Measurements from ENCODE around the gene PRCP. TPM values are rescaled to one million over a fixed set of nuclear protein-coding genes. Genes with fewer than 3 reads are reported as not detected.

PRCP gene
- total RNA-seq, 1 donor from 2014 or later: 76.4 TPM

DNA sequence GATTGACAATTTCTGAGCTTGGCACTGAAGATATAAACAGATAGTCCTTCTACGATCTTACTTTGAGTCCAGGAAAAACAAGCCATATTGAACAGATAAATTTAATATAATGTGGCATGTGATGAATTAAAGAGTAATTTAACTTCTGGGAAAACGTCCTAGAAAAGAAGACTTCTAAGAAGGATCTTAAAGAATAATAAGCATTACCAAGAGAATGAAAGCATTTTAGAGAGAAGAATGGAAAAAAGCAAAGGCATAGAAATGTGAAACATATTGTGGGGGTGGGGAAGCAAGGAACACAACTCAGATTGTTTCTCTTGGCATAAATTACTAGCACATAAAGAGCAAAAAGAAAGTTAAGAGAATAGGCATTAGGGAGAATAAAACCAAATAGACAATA, 6.7 kb upstream of the PRCP start:
- DNase-seq: no peak

DNA sequence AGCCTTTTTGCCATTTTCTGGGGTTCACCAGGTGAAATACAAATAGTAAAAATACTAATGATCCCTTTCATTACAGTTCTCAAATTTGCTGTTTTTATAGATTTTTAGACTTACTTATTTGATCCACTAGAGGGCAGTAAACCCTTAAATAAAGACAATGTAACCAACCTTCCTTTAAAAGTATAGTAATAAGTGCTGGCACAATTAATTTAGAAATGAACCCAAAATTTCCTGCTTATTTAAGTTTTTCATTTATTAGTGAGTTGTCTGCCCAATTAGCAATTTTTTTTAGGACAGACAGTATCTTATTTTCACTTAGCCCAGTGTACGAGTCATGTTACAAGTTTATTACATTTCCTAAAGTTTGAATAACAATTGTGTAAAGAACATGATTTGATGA, 6.0 kb upstream of the PRCP start:
- DNase-seq: peak; percentile 42

DNA sequence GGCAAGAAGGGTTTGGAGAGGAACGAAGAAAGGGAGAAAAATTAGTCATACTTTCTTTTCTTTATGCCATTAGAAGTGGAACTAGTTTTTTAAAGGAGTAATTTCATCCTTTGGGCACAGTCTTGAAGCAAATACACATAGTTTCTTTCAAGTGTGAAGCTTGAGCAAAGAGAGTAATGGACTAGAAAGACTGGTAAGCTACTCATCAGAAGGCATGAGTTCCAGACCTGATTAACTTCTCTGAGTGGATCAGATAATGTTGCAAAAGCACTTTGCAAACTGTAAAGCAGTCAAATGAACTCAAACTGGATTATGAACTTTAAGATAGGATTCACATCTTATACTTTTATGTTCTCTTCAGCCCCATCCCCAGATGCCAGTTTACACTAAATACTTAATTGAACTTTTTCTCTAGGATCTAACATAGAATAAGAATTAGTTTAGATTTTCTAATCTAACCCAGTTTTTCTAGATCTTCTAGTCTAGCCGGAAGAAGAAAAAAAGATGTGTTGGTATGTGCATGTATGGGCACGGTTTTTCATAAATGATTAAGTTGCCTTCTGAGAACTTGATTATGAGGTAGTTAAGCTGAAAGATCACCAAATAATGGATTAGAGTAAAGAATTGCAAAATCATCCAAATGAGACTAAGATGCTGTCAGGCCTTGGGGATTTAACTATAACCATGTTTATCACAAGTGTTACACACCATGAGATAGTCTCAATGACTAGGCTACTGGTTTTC, 3.8 kb upstream of the PRCP start:
- DNase-seq: no peak

DNA sequence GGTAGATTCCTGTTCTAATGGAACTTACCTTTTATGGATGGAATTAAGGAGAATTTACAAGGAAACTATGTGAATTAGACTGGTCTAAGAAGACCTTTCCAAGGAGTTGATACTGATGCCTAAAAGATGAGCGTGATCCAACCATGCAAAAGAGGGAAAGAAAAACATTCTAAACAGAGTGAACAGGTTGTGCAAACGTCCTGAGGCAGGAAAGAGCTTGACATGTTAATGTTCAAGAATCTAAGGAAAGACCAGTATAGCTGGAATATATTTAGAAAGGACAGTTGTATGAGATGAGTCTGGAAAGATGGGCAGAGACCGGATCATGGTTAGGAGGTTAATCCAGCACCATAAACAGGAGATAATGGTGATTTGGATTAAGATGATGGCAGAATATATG, 2.6 kb upstream of the PRCP start:
- no peak for DNase-seq

DNA sequence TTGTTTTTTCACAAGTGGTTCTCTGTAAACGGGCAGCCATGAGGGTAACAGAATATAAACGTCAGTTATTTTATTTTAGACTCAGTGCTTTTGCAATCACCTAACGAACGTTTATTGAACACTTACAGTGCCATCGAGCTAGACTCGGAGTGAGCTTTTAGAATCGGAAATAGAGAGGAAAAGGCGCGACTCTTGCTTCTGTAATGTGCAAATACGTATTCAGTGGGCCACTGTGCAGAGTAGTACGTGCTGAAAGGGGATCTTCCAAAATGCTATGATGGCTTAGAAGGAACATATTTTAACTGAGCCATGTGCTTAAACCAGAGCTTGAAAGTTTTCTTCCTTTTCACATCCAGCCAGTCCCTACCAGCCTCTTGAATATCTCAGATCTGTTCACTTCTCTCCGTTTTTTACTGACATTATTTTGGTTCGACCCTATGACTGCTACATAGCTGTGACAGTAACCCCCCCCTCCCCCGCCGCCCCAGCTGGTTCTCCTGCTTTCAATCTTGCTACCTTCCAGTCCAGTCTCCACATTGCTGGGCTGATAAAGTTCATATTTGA, 1.8 kb upstream of the PRCP start:
- DNase-seq: no peak

DNA sequence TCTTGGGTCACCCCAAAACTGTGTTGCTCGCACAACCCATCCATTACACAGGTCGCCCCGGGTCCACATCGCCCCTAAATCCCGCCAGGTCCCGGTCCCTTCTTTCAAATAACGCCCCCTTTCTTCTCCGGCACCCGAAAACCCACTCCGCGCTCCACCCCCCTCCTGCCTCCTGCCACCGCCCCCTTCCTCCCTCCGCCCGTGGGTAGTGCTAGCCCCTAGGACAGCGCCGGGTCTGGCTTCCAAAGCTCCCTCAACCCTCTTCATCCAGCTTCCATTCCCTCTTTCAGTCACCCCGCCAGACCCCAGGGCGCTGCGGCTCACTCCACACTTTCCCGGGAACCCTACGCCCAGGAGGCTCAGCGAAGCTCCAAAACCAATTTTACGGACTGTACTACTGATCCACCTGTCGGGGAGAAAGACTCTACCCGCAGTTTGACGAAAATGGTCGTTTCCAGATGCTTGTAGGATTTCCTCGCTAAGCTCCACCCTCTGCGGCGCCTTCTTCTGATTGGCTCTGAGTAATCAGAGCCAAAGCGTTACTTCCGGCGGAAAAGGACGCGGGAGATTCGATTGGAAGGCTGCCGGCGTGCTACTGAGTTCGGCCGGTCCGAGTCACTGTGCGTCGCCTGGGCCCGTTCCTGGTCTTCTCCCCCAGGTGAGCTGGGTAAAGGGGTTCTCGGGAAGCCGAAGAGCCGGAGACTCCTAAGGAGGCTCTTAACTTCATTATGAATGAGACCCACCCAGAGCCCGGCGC, 1.1 kb upstream of the PRCP start, which contains the start of gene DDIAS:
TSS of gene DDIAS (plus strand) at position 572 of the 757 bp plus-strand sequence. CDS start 13,003 bp downstream, outside the sequence.
- peak; percentile 99 for DNase-seq

DNA sequence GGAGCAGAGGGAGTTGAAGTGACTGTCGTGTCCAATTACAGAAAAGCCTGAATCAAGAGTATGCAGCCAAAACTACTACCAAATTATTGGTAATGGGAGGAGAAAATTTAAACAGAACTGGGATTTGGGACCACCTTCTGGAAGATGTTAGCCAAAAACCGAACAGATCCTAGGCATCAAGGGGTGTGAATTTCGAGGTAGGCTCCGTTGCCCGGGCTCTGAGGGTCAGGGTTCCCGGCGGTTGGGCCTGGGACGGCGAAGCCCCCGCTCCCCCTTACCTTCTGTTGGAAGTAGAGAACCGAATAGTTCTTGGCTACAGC, 313 bp downstream of the PRCP start:
- no peak for DNase-seq

DNA sequence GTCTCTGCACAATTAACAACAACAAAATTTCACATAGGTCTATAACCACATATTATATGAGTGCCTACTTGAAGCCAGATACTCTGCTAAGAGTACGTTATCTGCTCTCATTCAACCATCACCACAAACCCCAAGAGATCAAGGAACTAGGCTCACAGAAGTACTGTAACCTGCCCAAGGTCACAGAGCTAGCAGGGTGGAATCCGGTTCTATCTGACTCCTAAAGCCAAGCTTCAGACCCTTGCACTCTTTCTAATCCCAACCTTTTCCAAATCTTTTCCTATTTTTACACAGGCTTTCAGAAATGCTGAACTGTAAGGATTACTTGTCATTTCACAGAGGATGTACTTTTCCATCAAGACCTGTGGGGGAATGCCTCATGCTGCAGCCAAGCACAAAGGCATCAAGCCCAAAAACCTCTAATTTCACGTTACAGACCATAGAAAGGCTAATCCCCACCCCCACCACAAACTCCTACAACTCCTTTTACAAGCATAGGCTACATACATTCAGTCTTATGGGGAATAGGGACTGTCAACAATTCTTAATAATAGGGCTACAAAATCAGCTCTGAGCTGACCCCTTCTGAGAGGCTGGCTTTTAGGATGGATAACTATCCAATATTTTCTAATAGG, 927 bp downstream of the PRCP start:
- peak; percentile 20 for DNase-seq

DNA sequence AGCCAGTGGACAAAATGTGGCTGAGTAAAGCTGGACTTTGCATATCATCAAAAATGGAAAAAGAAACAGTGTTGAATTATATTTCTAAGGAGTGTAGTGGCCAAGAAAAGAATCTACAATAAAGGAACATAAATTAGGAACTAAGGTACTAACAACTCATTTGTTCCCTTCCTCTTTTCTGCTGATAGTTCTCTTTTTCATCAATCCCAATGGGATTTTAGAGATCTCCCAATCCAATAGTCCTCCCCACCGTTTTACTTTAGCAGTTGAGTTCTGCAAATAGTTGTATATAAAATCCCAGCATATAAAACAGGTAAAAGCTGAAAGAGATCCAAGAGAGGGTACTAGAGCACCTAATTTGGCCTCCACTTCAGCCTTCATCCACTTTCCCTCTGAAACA, 2.0 kb downstream of the PRCP start:
- no peak for DNase-seq

DNA sequence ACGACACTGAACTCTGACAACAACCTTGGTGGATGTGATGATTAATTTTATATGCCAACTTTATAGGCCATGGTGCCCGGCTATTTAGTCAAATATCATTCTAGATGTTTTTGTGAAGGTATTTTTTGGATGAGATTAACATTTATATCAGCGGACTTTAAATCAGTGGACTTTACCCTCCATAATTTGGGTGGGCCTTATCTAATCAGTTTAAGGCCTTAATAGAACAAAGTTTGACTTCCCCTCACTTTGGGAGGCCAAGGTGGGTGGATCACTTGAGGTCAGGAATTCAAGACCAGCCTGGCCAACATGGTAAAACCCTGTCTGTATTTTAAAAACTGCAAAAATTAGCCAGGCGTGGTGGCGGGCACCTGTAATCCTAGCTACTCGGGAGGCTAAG, 4.0 kb downstream of the PRCP start:
- DNase-seq: no peak

DNA sequence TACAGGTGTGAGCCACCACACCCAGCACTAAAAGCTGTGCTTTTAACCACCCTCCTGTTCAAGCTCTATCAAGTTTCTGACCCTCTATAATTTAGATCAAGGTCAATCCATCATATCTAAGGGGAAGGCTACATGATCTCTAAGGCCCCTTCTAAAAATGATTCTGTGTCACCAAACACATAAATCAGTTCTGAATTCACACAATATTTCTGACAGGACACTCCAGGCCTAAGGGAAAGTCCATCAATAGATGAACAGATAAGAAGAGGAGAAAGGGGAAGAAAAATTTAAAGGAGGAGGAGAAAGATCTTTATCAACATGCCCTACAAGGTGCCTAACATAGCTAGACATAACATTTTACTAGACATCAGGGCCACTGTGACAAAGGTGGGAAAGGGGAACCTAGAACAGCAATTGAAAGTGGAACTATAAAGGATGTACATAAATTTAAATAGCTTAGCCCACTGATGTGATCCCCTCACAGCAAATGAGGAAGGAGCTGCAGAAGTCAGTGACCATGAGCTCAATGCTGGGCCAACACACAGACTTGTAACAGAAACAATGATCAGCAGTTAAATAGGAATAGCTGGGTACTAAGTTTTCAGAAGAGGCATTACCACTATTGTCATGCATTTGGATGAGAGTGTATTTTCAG, 4.7 kb downstream of the PRCP start:
- no peak for DNase-seq

DNA sequence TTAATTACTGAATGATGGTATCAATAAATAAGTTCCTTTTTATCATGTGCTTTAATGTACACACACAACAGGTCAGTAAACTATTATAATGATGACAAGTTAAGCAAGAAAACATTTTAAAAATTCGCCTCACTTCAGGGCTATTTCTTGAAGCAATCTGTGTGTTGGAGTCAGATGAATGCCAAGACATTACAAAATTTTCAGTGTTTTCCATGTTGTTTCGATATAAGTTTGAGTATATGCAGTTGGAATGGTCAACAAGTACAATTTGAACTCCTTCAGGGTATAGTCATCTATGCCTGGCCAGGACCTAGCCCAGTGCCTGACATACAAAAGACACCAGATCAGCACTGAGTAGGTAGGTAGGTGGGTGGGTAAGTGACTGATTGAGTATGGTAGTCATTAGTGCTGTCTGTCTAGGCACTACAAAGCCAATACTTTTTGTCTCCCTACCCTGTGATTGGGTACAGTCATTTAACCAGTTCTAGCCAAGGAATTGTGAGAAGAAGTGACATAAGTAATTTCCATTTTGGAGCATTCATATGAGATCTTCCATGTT, 7.5 kb downstream of the PRCP start:
- DNase-seq: no peak

DNA sequence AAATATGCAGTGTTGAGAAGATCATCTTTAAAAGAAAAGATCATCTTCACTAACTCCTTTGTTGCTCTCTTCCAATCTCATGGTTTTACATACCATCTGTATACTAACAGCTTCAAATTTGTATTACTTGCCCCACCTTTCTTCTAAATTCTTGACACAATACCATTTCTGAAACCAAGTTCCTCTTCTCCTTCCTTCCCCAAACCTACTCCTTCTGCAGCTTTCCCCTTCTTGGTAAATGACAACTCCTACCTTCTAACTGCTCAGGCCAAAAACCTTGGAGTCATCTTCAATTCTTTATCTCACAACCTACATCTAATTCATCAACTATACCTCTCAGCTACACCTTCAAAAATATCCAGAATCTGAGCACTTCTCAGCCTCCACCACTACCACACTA, 9.3 kb downstream of the PRCP start:
- DNase-seq: no peak

DNA sequence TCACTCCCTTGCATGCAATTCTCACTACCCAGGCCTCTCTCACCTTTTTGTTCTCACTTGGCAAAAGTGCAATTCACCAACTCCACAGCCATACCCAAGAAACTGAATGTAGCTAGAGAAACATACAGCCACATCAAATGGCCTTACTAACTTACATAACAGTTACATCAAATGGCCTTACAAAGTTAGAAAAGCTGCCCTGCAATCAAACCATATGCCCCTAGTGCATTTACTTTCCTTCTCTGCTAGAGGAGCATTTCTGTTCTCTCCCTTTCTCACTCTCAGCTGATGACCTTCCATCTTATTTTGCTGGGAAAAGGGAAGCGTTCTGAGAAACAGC, 10.3 kb downstream of the PRCP start:
- no peak for DNase-seq

DNA sequence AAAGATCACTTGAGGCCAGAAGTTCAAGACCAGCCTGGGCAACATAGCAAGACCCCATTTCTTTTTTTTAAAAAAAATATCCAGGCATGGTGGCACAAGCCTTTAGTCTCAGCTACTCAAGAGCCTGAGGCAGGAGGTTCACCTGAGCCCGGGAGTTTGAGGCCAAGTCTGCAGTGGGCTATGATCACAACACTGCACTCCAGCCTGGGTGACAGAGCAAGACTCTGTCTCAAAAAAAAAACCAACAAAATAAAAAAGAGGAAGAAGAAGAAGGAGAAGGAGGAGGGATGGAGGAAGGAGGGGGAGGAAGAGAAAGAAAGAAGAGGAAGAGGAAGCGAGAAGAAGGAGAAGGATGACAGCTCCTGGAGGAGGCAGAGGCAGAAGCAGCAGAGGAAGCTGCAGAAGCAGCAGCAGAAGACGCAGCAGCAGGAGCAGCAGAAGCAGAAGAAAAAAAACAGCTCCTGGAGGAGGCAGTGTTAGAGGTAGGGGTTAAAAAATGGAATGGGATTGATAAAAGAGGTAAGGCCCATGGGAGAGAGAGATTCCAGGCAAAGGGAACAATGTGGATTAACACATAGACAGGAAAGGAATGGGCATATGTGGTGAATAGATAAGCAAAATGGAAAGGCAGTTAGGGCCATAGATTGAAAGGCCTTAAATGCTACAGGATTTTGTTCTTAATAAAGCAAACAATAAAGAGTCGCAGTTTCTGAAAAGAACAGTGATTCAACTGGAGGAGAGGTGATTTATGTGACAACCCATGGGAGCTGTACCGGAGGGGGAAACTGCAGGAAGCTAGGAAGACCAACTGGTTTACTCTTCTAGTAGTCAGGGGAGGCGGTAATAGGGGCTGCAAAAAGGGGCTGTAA, 10.9 kb downstream of the PRCP start:
- no peak for DNase-seq

DNA sequence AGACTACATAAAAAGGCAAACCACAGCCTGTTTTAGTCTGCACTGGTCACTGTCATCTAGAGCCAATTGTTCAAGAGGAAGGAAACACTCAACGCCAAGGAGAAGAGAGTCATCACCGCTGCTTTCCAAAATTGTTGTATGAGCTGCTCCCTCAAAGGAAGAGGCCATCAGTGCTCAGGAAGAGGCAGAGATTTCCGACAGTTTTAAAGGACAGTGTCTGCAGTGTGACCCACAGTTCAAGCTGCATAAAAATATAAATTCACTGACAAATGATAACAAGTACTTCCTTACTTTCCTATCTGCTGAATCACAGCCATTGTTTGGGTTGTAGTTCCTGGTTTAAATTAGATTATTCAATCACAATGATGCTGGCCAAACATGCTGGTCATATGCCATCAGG, 16.4 kb downstream of the PRCP start:
- no peak for DNase-seq

DNA sequence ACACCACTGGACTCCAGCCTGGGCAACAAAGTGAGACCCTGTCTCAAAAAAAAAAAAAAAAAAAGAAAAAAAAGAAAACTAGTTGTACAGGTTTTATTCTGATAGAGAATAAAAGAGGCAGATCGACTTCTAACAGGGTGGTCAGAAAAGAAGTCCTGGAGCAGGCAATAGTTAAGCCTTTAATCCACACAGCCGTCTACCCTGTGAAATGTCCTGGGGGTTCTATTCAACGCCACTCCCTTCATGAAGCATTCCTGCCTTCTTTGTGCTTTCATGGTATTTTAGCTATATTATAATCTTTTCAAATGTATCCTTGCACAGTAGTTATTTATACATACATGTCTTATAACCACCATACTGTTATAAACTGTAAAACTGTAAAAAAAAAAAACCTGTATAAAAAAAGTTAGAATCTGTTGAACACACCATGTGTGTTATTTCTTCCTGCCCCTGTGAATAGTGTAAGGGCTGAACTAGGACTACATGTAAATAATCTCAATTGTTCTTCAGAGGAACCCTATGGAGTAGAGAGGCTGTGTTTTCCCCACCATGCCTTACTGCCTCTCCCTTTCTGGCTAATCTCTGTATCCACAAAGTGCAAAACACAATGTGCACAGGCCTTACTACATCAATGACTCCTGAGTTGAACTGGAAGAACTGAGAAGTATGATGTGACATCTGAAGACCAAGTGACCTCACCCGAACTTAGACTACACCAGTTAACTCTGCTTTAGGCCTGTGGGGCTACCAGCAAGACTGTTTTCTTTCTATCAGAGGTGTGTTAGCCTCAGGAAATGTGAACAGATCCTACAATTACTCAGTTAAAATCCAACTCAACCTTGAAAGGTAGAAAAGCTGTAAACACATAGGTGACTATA, 25.3 kb downstream of the PRCP start:
- no peak for DNase-seq

DNA sequence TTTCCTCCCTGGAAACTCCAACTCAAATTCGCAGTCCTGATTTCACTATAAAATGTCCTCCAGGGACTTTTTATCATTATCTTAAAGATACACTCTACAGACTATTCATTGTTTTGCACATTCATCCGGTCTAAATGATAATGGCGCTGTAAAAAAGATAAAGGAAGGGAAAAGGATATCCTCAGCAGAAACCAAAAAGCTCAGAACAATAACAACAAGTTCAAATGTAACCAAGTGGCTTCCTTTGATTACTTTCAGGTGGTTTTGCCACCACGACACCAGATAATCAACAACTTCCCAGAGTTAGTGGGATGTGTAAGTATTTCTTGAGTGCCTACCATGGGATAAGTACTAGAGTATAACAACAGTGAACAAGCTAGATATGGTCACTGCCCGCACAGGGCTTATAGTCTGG, 26.3 kb downstream of the PRCP start:
- no peak for DNase-seq

DNA sequence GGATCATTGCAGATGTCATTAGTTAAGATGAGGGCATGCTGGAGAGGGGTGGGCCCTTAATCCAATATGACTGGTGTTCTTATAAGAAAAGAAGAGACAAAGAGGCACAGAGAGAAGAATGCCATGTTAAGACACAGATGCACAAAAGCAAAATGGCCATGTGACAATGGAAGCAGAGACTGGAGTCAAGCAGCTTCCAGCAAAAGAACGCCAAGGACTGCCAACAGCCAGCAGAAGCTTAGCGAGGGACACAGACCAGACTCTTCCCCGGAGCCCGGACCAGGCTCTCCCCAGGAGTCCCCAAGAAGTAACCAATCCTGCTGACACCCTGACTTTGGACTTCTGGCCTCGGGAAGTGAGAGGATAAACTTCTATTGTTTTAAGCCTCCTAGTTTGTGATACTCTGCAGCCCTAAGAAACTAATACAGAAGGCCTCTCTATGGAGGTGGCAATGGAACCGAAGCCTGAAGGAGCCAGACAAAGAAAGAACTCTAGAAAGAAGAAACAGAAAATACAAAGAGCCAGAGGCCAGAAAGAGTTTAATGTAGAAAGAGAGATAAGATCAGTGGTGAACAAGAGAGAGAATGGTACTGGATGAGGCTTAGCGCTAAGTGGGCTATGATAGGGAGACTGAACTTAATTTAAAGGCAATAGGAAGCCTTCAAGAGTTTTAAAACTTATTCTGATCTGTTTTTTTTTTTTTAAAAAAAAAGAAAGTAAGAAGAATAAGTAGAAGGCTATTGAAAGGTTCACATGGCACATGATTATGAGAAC, 27.7 kb downstream of the PRCP start:
- no peak for DNase-seq

DNA sequence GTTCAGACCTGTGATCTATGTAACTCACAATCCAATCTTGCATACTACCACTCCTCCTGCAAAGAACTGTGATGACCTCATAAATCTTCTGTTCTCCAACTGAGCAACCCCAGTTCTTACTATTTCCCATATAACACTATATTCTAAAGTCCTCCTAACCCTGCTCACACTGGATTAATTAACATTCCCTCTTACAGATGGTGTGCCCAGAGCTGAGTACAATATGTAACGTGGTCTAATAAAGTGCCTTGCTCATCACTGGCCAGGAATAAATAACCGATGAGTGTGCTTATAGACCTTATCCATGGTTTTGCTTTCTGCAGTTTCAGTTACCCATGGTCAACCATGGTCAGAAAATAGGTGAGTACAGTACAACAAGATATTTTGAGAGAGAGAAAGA, 28.6 kb downstream of the PRCP start:
- DNase-seq: no peak
